Natural killer cell treated with Interleukin-12 subunit alpha and Interleukin-12 subunit beta and Interleukin-15 and Interleukin-18, amount 100 ng/mL, for 72 hours (primary cell): Measurements from ENCODE around the gene MAML3. TPM values are rescaled to one million over a fixed set of nuclear protein-coding genes. Genes with fewer than 3 reads are reported as not detected.

ENCODE experiments used
- ATAC-seq, 2 donors: fragments of 150-1000 bp; cut with Tn5 transposase in 1 of 2; sonication (Bioruptor Pico), chemical (Tn5 transposase) in 1 of 2; 2 replicates each; pipeline ENCODE4 v1.10.0; 2021
- DNase-seq: peaks from one replicate; pipeline ENCODE4 v3.0.0; 2022; ENCODE audit warnings: low spot score
- H3K27ac Mint-ChIP-seq, 2 donors: 1 replicate in 1 of 2; 2 replicates in 1 of 2; pipeline ENCODE4 v1.8.0; 2022; ENCODE audit warnings: mixed read lengths in 2 of 2, mild to moderate bottlenecking in 1 of 2, moderate library complexity in 1 of 2
- H3K27me3 Mint-ChIP-seq, 2 donors: 1 replicate in 1 of 2; 2 replicates in 1 of 2; pipeline ENCODE4 v1.8.0; 2022; ENCODE audit warnings: mixed read lengths in 2 of 2
- H3K36me3 Mint-ChIP-seq: one replicate; pipeline ENCODE4 v1.8.0; 2022; ENCODE audit warnings: mixed read lengths
- H3K4me1 Mint-ChIP-seq, 2 donors: 1 replicate in 1 of 2; 2 replicates in 1 of 2; pipeline ENCODE4 v1.8.0; 2022; ENCODE audit warnings: low read depth in 2 of 2, mixed read lengths in 2 of 2, mild to moderate bottlenecking in 1 of 2
- H3K4me3 Mint-ChIP-seq: one replicate; pipeline ENCODE4 v1.8.0; 2022; ENCODE audit warnings: mixed read lengths
- H3K9me3 Mint-ChIP-seq: 2 replicates; pipeline ENCODE4 v1.8.0; 2022; ENCODE audit warnings: mixed read lengths
- total RNA-seq, 2 donors: library from RNA; stranded (reverse); gene quantifications; one replicate each; pipeline ENCODE4 v1.2.3, GENCODE V29; 2022

The MAML3 gene
- total RNA-seq, 2 donors from 2014 or later = 0.40 to 1.3 TPM

DNA sequence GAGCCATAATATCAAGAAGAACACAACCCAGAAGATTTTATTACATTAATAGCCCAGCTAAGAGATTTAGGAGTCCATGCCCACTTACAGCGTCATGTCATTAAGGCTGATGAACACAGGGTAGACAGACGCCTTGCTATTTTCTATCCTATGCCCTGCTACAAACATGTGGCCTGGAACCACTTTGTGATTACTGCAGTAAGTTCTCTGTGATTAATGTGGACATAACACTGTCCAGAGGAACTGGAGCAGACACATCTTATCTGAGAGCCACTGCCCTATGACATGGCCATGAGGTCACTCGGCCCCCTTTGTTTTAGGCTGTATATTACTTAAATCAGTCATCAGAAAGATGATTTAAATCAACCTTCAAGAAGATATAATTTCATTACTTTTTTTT lies 211.7 kb downstream of the MAML3 start:
- Mint-ChIP-seq H3K4me1 (peaks cover 7% of the 10 kb centered on the region in 2 donors), H3K36me3 (peaks cover 6% of the 10 kb centered on the region), H3K27ac (no peak overlapping the region), H3K4me3 (no peak overlapping the region), H3K27me3 (peaks cover 3 to 7% of the 10 kb centered on the region in 2 donors), H3K9me3 (no peaks in the 10 kb centered on the region)
- ATAC-seq (no peak), DNase-seq (no peak)

DNA sequence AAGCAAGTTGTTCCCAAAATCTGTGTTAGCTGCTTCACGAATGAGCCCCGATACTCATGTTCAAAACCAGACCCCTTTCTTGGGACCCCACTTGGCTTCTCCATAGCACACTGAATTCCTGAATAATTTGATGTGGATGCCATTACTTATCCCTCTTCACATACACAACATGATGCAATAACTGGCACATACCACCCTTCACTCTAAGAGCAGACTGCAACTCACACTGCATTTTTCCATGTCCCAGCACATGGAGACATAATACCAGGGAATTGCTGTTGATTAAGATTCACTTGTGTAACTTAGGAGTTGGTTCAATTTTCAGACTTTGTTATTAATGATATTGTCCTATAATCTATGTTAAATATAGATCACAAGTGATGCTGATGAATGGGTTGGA lies 213.4 kb downstream of the MAML3 start:
- Mint-ChIP-seq H3K36me3 (no peaks in the 10 kb centered on the region), H3K4me3 (no peak overlapping the region), H3K4me1 (no peaks in the 10 kb centered on the region), H3K27me3 (peaks cover 0 to 2% of the 10 kb centered on the region in 2 donors), H3K9me3 (no peaks in the 10 kb centered on the region), H3K27ac (no peak overlapping the region)
- no peak for ATAC-seq
- no peak for DNase-seq

DNA sequence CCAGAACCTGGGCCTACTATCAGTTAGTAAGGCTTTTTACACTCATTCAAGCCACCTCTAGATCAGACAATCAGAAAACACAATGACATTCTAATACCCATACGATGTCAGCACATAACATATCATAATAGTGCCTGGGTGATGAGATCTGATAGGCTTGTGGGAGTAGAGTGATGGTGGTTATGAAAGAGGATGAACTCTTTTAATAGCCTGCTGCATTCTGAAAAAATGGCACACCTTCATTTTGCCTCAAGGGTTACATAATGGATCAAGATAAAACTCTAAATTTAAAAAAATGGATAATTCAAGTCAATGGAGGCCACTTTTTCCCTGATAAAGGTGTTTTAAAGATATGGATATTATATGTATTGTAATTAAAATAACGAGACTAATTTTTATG lies 215.6 kb downstream of the MAML3 start:
- Mint-ChIP-seq H3K36me3 (no peaks in the 10 kb centered on the region), H3K4me1 (no peaks in the 10 kb centered on the region)
- ATAC-seq = no peak

DNA sequence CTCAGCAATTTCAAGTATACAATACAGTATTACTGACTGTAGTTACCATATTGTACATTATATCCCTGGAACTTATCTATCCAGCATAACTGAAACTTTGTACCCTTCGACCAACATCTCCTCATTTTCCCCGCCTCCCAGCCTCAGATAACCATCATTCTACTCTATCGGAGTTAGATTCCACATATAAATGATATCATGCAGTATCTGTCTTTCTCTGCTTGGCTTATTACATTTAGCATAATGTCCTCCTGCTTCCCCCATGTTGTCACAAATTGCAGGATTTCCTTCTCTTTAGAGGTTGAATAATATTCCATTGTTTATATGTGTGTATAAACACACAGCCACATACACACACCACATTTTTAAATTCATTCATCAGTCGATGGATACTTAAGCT lies 218.1 kb downstream of the MAML3 start:
- ATAC-seq (no peak), DNase-seq (no peak)

More for the DNA sequence above, 215.6 kb downstream of the MAML3 start:
- H3K4me3 Mint-ChIP-seq = no peak overlapping the region
- no peaks in the 10 kb centered on the region for H3K9me3 Mint-ChIP-seq
- peaks cover 0 to 2% of the 10 kb centered on the region in 2 donors for H3K27me3 Mint-ChIP-seq
- DNase-seq = no peak
- no peak overlapping the region for H3K27ac Mint-ChIP-seq

DNA sequence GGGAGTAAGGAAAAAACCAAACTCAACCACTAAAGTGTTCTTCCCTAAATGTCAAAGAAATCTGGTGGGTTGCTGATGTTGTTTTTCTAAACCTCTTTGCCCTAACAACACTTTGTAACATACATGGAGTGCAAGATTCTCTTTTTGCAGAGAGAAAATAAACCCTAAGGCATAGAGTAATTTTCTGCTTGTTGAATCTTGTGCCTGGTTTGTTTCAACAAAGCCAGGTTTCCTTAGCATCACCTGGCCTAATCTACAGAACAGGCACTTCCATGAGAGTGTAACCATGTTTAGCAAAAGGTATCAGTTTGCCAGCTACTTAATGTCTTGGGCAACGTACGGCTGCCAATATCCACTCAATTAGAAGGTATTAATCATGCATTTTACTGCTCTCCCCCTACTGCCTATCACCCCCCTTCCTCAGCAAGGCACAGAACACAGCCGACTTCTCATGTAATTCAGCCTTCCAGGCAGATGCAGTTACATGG lies 219.2 kb downstream of the MAML3 start:
- no peak overlapping the region for H3K27ac Mint-ChIP-seq
- H3K27me3 Mint-ChIP-seq = peaks cover 5 to 7% of the 10 kb centered on the region in 2 donors
- DNase-seq (no peak), ATAC-seq (no peak)
- no peaks in the 10 kb centered on the region for H3K4me1 Mint-ChIP-seq
- no peak overlapping the region for H3K4me3 Mint-ChIP-seq
- H3K36me3 Mint-ChIP-seq = no peaks in the 10 kb centered on the region
- H3K9me3 Mint-ChIP-seq = no peaks in the 10 kb centered on the region

More for the DNA sequence above, 218.1 kb downstream of the MAML3 start:
- H3K27ac Mint-ChIP-seq = no peak overlapping the region
- no peak overlapping the region for H3K4me3 Mint-ChIP-seq
- peaks cover 2 to 7% of the 10 kb centered on the region in 2 donors for H3K27me3 Mint-ChIP-seq
- no peaks in the 10 kb centered on the region for H3K36me3 Mint-ChIP-seq
- H3K4me1 Mint-ChIP-seq = no peaks in the 10 kb centered on the region
- no peaks in the 10 kb centered on the region for H3K9me3 Mint-ChIP-seq

DNA sequence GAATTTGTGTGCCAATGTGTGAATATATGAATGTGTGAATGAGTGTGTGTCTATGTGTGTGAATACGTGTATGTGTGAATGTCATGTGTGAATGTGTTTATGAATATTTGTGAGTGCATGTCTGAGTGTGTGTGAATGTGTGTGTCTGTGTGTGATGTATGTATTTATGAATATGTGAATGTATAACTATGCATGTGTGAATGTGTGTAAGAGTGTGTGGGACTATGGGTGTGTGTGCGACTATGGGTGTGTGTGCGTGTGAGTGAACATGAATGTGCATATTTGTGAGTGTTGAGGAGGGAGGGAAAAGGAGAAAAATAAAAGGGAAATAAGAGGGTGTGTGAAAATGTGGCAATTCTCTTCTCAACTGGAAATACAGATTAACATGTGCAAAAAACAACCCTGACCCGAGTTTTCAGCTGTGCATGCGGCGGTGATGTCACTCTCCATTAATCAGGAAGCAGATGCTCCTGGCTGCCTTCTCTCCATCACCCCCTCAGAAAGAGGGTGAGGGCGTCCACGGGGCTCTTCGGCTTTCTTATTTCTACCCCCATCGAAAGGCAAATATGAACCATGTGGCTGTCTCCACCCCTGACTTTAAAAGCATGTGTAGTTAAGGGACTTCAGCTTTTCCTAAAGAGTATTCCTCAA lies 219.8 kb downstream of the MAML3 start:
- H3K4me1 Mint-ChIP-seq = no peaks in the 10 kb centered on the region
- no peaks in the 10 kb centered on the region for H3K9me3 Mint-ChIP-seq
- no peak overlapping the region for H3K4me3 Mint-ChIP-seq
- DNase-seq (no peak), ATAC-seq (no peak)
- peaks cover 5 to 7% of the 10 kb centered on the region in 2 donors for H3K27me3 Mint-ChIP-seq
- no peaks in the 10 kb centered on the region for H3K36me3 Mint-ChIP-seq
- H3K27ac Mint-ChIP-seq = no peak overlapping the region

DNA sequence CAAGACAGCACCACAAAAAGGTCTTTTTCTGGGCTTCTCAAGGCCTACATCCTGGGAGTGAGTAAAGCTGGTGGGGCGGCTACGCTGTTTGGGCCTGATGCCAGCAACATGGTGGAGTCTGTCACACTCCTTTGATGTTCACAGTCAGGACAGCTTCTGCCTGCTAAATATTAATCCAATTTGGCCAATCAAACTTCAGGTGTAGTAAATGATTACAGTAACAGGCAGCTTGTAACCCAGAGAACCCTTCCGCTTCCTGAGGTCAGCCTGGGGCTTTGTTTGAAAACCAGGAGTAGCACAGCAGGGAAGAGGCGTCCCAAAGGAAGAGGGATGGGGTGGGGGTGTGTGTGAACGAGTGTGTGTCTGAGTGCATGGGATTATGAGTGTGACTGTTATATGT lies 220.4 kb downstream of the MAML3 start:
- DNase-seq (no peak), ATAC-seq (no peak)
- Mint-ChIP-seq H3K4me1 (no peaks in the 10 kb centered on the region), H3K36me3 (no peaks in the 10 kb centered on the region), H3K27ac (no peak overlapping the region), H3K4me3 (no peak overlapping the region), H3K9me3 (no peaks in the 10 kb centered on the region), H3K27me3 (peaks cover 9 to 13% of the 10 kb centered on the region in 2 donors)

DNA sequence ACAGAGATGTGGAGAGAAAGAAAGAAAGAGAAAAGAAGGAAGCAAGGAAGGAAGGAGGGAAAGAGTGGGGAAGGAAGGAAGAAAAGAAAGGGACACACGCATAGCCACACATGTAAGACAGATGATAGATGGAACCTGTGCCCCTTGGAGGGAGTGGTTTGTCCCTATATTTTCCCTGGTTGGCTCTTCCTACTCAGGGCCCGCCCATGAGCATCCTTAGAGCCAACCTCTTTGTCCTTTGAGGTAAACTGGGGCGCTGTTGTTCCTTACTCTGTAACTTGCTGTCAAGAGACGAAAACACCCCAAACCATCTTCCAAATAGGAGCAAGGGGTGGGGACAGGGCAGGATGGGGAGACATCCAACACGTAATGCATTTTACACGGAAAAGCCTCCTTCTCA lies 220.9 kb downstream of the MAML3 start:
- Mint-ChIP-seq H3K4me3 (no peak overlapping the region), H3K9me3 (no peaks in the 10 kb centered on the region), H3K27me3 (peaks cover 12 to 17% of the 10 kb centered on the region in 2 donors), H3K27ac (no peak overlapping the region), H3K36me3 (no peaks in the 10 kb centered on the region), H3K4me1 (no peaks in the 10 kb centered on the region)
- ATAC-seq (no peak), DNase-seq (no peak)

DNA sequence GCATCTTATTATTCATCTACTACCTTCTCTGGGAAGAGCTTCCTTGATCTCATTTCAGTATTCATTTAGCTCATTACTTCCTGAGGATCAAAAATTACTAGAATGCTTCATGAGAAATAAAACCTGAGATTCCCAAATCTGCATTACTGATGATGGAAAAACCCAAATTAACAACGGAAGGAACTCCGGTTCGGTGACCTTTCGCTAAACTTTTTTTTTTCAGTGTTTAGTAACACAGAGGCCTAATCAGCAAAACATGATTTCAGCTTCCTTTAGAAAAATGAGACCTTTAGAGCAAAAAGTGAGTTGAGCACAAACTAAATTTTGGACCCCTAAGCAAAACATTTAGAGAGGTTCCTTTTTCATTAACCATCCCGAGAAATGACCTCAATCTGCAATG lies 229.2 kb downstream of the MAML3 start:
- H3K27me3 Mint-ChIP-seq = peaks cover 18 to 37% of the 10 kb centered on the region in 2 donors
- H3K4me3 Mint-ChIP-seq = no peak overlapping the region
- no peak for ATAC-seq
- no peaks in the 10 kb centered on the region for H3K4me1 Mint-ChIP-seq
- H3K9me3 Mint-ChIP-seq = no peaks in the 10 kb centered on the region
- no peak for DNase-seq
- no peaks in the 10 kb centered on the region for H3K36me3 Mint-ChIP-seq
- no peak overlapping the region for H3K27ac Mint-ChIP-seq

DNA sequence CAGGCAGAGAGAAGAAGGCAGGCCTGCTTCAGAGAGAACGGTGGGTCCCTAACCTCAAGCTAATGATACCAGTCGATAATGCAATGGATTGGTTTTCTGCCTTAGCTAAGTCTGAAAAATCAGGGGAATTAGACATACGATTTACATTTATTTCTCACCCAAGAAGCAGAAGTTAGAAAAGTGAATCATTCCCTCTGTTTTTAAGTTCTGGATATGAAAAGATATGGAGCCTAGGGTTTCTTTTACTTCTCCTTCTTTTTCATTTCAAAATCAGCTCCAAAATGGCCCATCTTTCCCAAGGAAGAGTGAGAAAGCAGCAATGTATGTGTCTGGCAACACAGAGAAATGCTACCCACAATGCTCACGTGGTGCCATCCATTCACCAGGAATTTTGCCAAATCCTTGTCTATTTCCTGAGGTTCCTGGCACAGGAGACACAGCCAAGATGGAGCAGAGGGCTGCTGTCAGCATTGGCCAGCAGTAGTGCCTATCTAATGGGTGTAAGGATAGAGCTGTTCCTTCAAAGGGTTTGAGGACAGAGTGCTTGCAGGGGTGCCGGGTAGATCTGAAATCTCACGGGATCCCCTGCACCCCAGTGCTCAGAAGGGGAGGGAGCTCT lies 231.5 kb downstream of the MAML3 start:
- Mint-ChIP-seq H3K4me1 (no peaks in the 10 kb centered on the region), H3K4me3 (no peak overlapping the region)

DNA sequence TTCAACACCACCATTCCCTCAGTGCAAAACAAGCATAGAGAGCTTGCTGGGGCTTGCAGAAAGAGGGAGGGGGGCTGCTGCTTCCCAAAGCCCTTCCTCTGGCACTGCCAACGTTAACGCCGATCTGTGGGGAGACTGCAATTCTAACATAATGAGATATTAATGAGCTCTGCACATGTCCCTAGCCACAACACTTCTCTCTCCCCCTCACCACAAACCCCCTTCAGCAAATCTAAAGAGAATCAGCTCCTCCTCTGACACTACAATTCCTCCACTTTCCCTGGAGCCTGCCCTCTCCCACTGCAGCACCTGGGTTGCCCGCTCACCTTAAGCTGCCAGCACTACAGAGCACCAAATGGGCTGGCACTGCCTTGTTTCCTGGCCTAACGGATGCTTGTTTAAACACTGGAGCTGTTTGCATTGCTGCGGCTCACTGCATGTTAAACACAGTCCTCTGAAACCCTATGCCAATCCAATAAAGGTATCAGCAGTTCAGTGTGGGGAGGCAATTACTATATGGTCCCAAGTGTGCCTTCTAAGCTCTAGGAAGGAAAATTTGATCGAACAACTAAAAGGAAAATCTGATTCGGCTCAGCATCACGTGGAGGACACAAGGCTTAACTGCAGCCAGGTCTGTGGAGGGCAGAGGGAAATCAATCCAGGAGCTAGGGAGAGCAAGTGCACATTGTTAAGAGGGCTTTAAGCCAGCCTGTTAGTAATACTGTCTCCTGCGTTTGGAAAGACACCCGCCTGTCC lies 232.4 kb downstream of the MAML3 start:
- Mint-ChIP-seq H3K4me3 (no peak overlapping the region), H3K36me3 (no peaks in the 10 kb centered on the region), H3K4me1 (no peaks in the 10 kb centered on the region), H3K27me3 (peaks cover 15 to 26% of the 10 kb centered on the region in 2 donors), H3K9me3 (no peaks in the 10 kb centered on the region), H3K27ac (no peak overlapping the region)
- DNase-seq (no peak), ATAC-seq (no peak)

More for the DNA sequence above, 231.5 kb downstream of the MAML3 start:
- peaks cover 15 to 26% of the 10 kb centered on the region in 2 donors for H3K27me3 Mint-ChIP-seq
- ATAC-seq (no peak), DNase-seq (no peak)
- no peaks in the 10 kb centered on the region for H3K9me3 Mint-ChIP-seq
- H3K27ac Mint-ChIP-seq = no peak overlapping the region
- no peaks in the 10 kb centered on the region for H3K36me3 Mint-ChIP-seq

DNA sequence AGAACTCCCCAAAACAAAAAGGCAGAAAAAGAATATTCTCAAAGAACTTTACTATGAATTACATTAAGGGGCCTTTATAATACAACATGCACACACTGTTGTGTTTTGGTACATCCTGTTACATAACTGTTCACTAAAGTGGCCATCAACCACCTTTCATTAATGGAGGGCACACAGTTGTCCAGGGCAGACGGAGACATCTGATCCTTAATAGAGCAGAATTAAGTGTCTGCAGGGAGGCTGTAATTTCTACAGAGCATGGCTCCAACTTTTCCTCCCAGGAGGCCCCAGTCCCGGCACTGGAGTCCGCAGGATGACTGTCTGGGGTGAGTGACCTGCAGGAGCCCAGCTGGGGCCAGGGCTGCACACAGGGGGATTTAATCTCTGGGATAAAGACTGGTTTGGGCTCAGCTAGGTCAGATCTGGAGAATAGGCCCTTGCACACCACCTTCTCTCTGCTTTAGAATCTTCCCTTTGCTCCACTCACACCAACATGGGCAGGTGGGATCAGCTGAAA lies 233.4 kb downstream of the MAML3 start:
- no peak for ATAC-seq
- H3K9me3 Mint-ChIP-seq = no peaks in the 10 kb centered on the region
- H3K27ac Mint-ChIP-seq = no peak overlapping the region
- peaks cover 15 to 26% of the 10 kb centered on the region in 2 donors for H3K27me3 Mint-ChIP-seq
- H3K4me1 Mint-ChIP-seq = no peaks in the 10 kb centered on the region
- H3K36me3 Mint-ChIP-seq = no peaks in the 10 kb centered on the region
- no peak overlapping the region for H3K4me3 Mint-ChIP-seq
- no peak for DNase-seq

DNA sequence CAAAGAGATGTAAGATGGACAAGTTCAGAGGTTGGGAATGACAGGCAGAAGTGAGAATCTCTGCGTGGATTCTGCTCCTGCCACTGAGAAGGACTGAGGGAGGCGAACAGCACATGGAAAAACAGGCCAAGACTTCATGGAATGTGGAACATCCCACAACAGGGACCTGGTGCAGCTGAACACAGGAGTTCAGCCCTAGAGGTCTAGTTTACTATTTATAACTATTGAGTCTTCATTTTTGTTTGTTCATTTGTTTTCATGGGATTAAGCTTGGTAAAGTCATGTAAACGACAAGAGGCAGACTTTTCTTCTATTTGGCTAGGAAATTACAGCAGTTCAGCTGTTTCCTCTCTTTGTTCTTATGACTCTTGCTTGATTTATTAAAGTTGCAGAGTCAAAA lies 234.5 kb downstream of the MAML3 start:
- no peaks in the 10 kb centered on the region for H3K36me3 Mint-ChIP-seq
- no peaks in the 10 kb centered on the region for H3K4me1 Mint-ChIP-seq
- H3K27ac Mint-ChIP-seq = no peak overlapping the region
- no peak overlapping the region for H3K4me3 Mint-ChIP-seq
- peaks cover 15 to 25% of the 10 kb centered on the region in 2 donors for H3K27me3 Mint-ChIP-seq
- ATAC-seq (no peak), DNase-seq (no peak)
- no peaks in the 10 kb centered on the region for H3K9me3 Mint-ChIP-seq

DNA sequence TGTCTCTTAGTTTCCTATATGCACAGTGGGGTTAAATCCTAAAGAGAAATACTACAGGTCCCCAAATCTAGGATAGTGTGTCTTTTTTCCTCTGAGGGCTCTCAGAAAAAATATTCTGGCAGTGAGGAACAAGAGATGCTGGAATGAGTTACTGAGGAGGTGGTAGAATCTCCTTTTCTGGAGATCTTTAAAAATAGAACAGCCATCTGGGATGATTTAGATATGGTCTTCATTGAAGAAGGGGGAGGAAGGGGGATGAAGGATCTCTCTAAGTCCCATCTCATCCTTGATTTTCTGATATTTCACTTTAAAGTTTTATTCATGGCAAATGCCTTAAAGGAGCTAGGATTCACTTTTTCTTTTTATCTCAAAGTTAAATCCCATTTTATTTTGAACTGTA lies 235.0 kb downstream of the MAML3 start:
- no peaks in the 10 kb centered on the region for H3K4me1 Mint-ChIP-seq
- H3K27me3 Mint-ChIP-seq = peaks cover 17 to 19% of the 10 kb centered on the region in 2 donors
- DNase-seq = no peak
- H3K36me3 Mint-ChIP-seq = no peaks in the 10 kb centered on the region
- H3K9me3 Mint-ChIP-seq = no peaks in the 10 kb centered on the region
- no peak overlapping the region for H3K27ac Mint-ChIP-seq
- ATAC-seq = no peak
- no peak overlapping the region for H3K4me3 Mint-ChIP-seq
